Stimulated activated CD4-positive, alpha-beta T cell treated with anti-CD3 and anti-CD28 coated beads, TNF-alpha, amount 100 ng/mL, for 48 hours (primary cell): ENCODE measurements around the gene BBS7.
A peak's percentile ranks its signal among the peaks of the same experiment; 100 is the strongest.

Experiments used
- DNase-seq, 3 donors: peaks; one replicate each; pipeline ENCODE4 v3.0.0-alpha.2; 2020; ENCODE audit warnings: low read depth in 3 of 3

BBS7 gene

DNA sequence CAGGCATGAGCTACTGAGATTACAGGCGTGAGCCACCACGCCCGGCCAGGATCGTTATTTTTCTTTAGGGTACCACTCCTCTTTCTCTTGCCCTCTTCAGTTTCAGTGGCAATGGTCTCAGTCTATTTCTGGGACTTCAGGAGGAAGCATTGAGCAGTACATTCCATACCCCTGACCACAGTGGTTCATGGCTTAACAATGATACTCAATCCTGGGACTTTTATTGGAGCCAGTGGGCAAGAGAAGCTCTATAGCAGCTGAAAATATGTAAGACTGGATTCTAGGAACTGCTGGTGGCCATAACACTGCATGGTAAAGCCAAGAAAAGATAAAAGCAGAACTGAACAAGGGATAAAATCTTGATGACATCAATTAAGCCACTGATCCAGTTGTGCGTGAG lies 40.8 kb downstream of the BBS7 start:
- no peak for DNase-seq

DNA sequence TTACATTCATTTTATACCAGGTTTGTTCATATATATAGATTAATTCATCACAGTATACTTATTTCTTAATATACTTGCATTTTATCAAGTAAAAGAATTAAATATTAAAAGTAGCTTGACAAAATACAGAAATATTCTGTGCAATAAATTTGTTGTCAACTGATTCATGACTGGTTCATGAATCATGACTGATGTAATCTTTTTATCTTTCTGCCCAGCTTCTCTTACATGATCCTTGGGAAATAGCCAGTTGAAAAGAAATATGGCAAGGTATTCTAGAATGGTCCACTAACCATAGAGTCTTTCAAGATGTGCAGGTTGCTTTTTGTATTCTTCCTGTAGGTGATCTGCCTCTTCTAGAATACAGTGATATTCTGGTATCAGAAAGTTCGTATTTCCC lies 42.4 kb downstream of the BBS7 start:
- no peak for DNase-seq

DNA sequence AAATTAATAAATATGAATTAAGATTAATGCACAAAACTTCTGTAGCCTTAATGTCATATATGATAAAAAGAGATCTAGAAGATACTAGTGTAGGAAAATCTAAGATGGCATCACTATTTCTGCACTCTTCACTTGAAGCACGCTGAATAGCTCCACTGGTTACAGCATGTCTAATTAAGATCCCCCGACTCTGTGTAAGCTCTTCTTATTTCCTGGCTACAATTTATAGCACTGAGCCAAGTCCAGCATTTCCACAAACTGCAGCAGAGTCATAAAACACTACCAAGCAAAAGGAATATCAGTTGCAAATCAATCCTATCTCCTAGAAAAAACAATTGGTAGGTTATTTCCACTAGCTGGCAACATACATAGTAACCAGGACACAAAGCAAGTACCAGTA lies 45.3 kb downstream of the BBS7 start:
- DNase-seq = no peak

DNA sequence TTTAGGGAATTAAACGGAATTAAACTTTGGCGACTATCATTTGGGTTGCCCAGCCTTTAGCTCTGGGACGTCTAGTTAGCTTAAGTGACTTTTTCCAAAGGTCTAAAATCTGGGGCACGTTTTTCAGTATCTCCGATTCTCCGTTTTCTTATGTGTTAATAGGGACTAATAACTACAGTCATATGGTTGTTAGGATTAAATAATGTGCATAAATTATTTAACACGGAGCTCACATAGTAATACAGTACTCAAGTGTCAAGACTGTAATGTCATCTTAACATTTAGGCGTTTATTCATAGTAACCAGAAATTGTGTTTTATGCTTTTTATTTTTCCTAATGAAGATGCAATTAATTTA lies 46.1 kb downstream of the BBS7 start:
- DNase-seq = no peak

DNA sequence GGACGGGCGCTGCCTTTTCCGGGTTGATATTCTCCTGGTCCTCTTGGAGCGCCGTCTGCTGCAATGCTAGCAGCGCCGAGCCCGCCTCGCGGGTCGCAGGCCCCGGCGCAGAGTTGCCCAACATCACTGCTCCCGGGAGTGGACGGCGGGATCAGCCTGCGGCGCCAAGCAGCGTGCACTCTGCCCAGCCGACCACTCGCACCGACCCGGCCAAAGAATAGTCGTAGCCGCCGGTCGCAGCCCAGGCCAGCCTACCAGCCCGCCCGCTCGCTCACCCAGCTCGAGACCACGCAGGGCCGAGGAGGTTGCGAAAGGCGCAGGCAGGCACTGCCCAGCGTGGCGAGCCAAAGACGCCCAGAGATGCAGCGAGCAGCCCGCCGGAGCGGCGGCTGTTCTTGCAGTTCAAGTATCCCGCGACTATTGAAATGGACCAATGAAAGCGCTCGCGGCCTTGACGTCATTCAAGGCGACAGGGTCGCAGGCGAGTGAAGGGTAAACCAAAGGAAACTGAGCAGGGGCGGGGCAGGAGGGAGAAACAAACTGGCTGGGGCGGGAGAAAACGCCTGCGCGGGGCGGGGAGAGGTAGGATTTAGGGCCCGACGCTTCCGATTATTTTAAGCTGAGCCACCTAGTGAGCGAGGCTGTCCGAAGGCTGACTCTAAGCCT lies 46.6 kb downstream of the BBS7 start, which contains the start of gene CCNA2:
Gene CCNA2 (minus strand): TSS at position 379 of the 666 bp plus-strand sequence. CDS start 255 bp downstream, at position 124.
- DNase-seq = peak; percentile 94

DNA sequence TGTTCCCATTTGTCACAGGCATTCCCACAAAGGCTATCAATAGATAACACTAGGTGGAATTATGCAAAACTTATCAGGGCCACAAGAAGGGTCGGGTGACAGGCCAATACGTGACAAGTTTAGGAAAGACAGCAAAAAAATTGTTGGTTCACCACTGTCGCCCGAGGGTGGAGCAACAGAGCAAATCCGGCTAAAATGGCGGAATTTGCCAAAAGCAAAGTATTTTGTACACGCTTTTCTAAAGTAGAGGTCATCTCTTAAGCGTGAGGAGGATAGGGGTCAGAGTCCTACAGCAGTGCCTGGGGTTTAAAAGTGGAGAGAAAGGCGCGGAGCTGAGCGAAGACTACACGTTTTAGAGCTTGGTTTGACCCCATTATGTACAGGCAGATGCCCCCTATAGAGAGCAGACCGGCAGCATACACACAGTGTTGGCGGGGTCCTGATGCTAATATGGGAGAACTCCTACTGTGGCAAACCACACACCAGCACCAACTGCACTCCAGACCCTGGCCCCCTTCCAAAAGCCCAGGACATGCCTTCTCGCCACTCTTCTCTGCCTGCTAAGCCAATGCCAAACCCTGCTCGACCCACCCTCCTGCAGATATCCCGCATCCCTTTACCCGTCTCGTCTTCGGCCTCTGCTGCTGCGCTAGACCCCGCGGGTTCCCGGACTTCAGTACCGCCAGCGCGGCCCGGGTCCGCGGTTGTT lies 47.3 kb downstream of the BBS7 start:
- peak; percentile 9 to 35 (median 16) for DNase-seq

DNA sequence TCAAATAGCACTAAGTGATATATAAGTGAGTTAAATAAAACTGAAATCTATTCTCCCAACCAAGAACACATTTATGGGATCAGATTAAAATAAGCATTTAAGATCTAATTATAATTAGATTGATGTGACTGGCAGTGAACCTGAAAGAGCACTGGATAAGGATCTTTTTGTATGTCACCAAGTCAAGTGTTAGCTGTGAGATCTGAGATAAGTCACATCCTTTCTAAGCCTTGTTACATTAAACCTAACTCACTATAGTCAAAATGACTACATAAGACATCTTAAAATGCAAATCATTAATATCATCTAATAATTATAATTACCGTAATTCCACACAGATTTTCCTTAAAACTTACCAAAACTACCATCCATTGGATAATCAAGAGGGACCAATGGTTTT lies 48.2 kb downstream of the BBS7 start:
- DNase-seq = no peak

DNA sequence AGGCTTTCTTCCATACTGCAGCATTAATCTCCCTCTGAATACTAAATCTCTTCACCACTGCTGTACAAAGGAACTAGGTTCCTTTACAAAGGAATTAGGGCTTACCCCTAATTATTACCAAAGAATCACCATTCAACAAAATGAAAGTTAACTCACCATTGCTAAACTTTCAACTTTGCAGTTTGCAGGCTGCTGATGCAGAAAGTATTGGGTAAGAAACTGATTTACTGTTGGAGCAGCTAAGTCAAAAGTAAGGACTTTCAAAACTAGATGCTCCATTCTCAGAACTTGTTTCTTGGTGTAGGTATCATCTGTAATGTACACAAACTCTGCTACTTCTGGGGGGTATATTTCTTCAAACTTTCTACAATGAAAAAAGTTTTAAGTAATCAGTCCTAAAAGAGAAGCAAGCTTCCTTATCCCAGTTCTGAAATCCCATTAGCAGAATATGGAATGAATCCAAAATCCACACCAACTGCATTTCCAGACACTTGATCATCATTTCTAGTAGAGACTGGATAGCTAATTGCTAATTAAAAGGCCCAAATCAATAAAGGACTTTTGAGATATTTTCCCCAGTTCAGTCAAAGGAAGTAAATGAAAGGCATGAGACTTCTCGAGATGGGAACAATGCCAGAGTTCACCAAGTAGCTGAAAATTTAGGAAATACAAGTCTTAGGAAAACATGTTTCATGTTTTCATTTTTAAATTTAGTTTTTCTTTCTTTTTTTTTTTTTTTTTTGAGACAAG lies 50.9 kb downstream of the BBS7 start:
- no peak for DNase-seq

DNA sequence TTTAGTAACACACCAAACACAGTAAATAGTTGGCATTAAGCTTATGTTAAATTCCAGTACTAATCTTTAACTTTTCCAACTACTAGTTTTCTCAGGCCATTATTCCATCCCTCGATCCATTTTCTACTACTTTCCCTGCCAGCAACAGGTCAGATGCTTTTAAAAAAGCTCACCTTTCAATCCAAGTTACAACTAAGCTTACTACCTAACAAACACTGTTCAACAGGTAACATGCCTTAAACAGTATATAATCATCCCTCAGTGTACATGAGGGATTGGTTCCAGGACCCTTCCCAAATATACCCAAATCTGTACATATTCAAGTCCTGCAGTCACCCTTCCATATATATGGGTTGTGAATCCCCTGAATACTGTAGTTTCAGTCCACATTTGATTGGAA lies 52.1 kb downstream of the BBS7 start:
- no peak for DNase-seq

DNA sequence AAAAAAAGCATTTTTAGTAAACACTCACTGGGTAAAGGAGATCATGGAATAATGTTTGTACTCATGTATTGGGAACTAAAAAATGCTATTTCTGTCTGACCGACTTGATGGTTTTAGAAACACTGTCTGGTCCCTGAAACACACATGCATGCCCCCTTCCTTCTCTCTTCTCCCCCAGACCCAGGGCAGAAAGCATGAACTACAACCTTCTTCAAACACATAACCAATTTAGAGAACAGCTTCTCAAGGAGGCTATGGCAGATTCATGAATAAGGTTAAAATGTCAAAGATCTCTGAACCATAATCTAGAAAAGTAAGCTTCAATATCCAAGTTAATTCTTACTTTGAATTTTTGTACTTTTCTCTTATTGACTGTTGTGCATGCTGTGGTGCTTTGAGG lies 52.6 kb downstream of the BBS7 start:
- no peak for DNase-seq

DNA sequence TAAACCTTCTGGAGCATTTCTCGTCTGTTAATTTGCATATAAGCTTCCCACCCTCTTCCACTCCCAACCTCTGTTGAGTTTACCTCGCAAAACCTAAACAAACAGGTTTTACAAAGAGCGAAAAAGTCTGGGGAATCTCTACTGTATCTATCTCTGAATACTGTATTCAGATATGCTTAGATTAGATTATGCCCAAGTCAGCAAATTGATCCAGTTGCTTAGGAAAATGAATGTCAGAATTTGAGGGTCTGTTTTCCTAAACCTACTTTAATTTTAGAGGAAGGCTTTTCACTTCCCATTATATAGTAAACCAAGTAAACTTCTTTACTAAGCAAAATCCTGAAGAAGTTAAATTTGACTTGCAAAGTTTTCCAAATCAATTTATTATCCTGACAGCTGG lies 53.3 kb downstream of the BBS7 start:
- no peak for DNase-seq

DNA sequence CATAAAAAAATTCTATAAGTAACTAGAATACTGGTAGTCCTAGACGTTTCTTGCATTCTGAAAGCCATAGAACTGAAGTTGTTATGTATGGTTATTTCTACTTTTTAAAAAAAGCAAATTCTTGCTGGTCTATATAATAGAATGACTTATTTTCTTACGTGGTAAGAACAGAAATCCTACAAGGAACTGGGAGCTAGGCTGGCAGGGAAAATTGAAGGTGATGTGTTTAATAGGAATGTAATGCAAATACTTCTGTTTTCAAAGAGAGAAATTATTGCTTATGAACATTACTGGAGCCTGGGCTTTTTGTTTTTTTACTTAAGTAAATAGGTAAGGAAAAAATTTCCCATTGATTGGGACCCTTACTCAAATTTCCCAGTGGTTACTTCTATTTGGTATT lies 55.5 kb downstream of the BBS7 start:
- DNase-seq = no peak

DNA sequence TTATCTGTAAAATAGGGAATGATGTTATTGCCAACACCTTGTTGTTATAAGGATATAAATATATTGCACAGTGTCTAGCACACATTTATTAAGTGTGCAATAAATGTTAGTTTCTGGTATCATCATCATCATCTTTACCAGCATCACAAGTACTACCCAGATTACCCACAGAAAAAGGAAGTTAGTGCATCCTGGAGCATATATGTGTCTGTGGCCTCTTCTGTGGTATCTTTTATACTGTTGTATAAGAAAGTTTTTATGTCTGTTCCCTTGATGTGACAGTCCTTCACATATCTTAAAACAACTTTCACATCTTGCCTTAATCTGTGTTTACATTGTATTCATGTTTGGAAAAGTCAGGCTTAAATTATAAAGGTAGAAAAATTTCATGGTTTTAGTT lies 59.2 kb downstream of the BBS7 start:
- no peak for DNase-seq

DNA sequence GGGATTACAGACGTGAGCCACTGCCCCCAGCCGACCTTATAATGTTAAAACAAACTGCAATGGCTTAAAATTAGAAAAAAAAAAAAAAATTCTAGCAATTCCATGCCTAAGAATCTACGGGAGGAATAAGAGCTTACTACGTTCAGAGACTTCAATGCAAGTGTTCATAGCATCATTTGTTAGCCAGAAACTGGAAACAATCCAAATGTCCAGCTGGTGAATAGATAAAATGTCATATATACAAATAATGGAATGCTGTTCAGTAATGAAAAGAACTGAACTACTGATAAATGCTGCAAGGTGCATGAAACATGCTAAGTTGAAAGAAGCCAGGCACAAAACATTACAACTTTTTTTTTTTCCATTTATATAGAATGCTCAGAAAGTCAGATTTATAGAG lies 63.9 kb downstream of the BBS7 start:
- no peak for DNase-seq

DNA sequence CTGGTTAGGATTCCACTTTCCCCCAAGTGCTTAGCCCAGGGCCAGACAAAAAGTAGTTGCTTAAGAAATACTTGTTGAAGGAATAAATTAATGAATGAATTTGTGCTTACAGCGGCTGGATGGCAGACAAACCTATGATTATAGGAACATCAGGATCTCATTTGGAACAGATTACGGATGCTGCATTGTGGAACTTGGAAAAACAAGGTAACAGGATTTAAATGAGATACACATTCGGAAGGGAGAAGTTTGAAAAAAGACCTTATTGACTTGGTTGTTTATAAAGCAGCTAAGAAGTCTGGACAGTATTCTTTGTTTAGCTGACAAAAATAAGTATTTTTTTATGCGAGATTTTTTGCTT lies 68.6 kb downstream of the BBS7 start:
- no peak for DNase-seq

DNA sequence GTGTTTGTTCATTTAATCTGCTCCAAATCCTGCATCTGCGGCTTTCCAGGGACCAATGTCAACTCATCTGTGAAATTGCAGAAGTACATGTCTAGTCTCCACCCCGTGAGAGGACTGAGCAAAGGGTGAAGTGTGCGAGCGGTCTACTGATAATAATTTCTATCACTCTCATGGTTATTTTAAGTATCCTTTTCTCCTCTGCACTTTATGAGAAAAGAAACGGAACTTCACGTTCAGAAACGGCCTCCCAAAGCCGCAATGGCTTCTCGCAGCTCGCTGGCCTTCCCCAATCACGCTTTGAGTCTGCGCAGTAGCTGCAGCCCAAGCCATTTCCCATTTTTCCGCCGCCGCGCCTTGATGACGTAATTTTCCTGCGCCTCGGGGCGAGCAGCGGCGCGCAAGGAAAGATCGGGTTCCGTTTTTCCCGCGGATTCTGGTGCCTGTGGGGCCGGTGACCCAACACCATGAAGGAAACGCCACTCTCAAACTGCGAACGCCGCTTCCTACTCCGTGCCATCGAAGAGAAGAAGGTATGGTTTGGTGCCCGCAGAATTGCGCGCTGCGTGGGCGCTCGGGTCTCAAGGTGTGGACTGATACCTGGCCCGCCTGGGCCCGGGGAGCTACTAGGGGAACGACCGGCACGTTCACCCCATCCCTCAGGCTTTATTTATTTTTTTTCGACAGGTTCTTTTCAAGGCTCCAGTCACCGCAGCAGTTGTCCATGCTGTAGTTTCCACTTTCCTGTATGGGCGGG lies 69.1 kb downstream of the BBS7 start, which contains the start of gene EXOSC9:
Gene EXOSC9 (plus strand): TSS at position 363 of the 754 bp plus-strand sequence. CDS start 102 bp downstream, at position 465.
- DNase-seq = peak; percentile 85 to 91 (median 90)

DNA sequence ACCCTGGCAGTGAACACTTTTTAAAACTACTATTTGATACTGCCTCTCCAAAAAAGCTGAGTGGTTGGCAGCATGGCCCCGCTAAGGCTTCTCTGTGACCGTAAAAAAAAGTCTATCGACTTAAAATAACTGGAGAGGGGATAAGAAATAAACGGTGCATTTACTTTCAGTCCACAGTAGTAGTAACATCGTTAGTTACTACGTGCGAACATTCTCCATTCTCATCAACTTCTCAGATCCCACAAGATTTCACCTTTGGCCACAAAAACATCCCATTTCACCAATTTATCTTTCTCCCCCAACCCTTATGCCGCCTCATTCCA lies 69.7 kb downstream of the BBS7 start:
- no peak for DNase-seq

DNA sequence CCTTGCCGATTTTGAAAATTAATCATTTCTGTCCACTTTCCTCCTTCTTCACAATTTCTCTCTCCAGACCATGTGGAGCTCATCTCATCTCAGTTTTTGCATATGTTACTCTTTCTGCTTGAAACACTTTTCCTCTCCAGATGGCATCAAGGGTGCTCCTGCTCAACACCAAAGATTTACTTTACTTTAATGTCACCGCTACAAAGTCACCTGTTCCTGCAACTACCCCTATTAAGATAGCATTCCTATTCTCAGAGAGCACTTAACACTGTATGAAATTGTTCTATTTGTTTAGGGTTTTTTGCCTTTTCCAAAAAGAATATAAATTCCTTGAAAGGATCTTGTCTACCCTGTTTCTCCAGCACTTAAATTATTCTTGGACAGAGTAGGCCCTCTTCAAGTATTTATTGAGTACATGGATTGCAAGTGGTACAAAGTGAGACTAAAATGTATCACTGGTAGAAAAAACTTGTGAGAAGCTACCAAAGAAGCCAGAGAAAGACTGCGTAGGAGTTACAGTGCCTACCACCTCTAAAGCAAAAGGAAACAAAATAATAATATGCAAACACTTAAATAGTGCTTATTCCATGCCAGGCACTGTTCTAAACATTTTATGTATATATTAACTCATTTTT lies 70.3 kb downstream of the BBS7 start:
- DNase-seq = no peak

DNA sequence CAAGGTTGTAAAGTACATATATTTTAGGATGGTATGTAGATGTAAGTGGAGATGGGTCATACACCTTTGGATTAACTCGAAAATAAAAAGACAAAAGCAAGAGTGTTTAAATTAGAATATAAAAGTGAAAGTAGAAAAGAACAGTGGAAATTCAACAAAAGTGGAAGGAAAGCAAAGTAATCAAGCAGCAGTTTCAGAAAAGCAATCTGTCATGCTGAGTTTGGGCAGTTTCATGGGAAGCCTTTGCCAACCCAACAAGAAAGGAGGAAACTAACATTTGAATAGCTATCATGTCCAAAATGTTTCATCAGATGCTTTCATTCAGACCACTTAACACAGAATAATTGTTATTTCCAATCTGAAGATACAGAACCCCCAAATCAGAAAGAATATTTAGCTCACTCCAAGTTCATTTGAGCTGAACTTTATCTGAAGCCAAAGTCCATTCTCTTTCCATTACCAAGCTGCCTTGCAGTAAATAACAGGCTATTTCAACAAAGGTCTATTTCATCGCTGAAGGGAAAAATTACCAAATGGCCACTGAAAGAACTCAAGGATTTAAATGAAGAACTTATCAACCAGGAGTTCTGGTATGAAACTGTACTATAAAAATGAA lies 71.0 kb downstream of the BBS7 start:
- no peak for DNase-seq

DNA sequence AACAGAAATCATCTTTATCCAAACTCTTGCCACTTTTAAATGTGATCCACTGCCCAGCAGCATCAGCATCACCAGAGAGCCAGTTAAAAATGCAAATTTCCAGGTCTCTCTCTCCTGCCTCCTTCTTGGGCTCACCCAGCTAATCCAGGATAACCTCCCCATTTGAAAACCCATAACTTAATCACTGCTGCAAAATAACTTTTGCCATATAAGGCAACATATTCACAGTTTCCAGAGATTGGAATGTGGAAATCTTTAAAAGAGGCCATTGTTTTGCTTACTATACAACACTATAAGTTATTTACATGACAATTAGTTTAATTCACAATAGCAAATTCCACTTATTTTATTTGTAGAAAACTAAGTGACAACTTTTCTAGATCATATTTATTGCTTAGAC lies 74.0 kb downstream of the BBS7 start:
- no peak for DNase-seq

DNA sequence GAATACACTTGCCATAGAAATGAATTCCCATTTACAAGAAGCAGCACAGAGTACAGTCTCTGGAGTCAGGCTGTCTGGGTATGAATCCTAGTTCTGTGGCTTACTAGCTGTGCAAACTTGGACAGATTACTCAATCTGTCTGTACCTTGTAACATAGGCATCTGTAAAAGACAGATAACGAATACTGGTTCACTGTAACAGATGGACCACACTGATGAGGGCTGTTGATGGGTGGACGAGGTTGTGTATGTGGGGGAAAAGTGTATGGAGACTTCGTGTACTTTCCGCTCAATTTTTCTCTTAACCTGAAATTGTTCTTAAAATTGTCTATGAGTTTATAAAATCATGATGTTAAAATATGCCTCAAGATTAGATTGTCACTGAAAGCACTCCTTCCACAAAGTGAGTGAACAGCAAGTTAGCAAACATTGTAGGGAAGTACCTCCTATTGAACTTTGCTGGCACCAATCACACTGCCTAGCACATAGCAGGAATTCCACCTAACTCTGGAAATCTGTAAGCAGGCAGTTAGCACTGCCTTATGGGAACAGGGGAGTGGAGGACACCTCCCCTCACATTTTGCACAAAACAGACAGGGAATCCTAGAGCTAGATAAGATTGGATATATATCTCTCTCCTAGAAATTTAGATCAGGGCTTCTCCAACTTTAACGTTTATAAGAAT lies 75.6 kb downstream of the BBS7 start:
- no peak for DNase-seq
